Stimulated activated CD8-positive, alpha-beta memory T cell treated with anti-CD3 and anti-CD28 coated beads, Interleukin-7, amount 100 ng/mL, for 48 hours (primary cell): ENCODE results near the gene FRMD6.
"Not testable (repeated sequence)": the region's sequence is repeated elsewhere in the genome, so short reads cannot be mapped to it uniquely, and the experiment has no call there.

Experiments
- DNase-seq, 2 donors: peaks; one replicate each; pipeline ENCODE4 v3.0.0-alpha.2; 2020; ENCODE audit warnings: low read depth in 1 of 2; ENCODE audit errors: extremely low read depth in 1 of 2

The FRMD6 gene

DNA sequence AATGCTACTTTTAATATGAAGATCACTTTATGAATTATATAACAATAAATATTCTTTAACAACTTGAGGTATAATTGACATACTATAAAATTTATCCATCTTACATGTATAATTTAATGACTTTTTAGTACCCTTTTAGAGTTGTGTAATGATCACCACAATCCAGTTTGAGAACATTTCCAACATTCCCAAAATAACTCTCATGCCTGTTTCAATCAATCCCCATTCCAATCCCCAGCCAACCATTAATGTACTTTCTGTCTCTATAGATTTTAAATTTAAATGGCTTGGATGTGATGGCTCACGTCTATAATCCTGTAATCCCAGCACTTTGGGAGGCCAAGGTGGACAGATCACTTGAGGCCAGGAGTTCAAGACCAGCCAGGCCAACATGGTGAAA lies 23.5 kb upstream of the FRMD6 start:
- DNase-seq = no peak

DNA sequence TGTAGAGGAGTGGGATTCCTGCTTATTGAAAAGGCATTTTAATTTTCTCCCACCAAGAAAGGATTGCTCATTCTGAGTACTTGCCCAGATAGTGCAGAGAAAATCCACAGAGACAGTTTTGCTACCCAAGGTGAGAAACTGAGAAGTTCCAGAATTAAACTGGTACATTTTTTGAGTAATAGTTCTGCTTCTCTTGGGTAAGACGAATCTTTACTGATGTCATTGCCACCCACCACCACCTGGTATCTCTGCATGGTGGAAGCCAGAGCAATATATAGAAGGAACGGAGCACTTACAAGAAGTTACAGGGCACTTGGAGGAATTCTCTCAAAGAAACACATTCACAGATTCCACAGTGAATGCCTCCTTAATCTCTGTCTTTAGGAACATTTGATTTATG lies 20.7 kb upstream of the FRMD6 start:
- no peak for DNase-seq

DNA sequence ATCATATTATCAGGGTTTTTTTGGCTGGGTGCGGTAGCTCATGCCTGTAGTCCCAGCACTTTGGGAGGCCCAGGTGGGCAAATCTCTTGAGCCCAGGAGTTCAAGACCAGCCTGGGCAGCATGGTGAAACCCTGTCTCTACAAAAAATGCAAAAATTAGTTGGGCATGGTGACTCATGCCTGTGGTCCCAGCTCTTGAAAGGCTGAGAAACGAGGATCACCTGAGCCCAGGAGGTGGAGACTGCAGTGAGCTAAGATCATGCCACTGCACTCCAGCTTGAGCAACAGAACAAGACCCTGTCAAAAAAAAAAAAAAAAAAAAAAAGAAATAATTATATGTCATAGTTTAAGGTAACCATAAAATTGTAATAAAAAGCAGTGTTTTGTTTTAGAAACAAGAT lies 18.4 kb upstream of the FRMD6 start:
- DNase-seq = not testable (repeated sequence)

DNA sequence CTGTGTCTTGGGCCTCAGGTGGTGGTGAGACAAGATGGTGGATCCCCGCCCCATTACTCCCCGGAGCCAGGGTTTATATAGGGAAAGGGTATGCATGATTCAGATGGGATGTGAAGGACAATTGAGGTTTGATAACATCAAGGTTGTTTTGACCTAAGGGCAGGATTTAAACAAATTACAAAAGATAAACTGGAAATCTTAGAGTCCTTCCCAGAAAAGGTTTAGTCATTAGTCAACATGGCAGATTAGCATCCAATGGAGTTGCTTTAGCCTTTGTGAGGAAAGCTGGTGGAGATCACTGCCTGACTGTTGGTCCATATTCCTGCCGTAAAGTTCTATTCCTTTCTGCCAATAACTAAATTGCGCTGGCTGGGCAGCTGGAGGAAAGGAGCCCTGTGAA lies 15.6 kb upstream of the FRMD6 start:
- DNase-seq = no peak

DNA sequence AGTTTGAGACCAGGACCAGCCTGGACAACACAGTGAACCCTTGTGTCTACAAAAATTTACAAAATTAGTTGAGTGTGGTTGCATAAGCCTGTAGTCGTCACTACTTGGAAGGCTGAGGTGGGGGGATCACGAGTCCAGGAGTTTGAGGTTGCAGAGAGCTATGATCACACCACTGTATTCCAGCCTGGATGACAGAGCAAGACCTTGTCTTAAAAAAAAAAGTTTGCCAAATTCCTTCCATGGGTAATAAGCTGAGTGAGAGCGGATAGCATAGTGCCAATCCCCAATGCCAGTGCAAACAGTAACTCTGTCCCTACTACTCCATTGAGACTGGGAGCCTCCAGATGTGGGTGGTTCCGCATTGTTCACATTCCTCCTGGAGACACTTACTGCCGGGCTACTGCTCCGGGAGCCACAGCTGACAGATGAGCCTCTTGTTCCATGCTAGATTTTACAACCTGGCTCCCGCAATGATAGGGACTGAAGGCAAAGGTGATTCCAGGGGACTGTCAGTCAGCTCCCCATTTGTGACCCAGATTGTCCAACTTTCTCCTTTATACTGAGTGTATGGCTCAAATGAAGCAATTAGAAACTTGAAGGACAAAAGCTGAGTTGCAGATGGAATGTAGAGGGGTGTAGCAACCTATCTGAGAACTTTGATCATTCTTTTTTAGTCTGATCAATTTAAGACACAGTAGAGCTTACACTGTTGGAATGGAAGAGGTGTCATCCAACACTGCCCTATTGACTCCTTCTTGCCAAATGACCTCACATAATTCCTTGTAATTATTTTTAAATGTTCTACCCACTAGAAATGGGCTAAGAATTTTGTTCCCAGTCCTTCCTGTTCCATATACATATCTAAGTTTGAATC lies 13.4 kb upstream of the FRMD6 start:
- DNase-seq = no peak

DNA sequence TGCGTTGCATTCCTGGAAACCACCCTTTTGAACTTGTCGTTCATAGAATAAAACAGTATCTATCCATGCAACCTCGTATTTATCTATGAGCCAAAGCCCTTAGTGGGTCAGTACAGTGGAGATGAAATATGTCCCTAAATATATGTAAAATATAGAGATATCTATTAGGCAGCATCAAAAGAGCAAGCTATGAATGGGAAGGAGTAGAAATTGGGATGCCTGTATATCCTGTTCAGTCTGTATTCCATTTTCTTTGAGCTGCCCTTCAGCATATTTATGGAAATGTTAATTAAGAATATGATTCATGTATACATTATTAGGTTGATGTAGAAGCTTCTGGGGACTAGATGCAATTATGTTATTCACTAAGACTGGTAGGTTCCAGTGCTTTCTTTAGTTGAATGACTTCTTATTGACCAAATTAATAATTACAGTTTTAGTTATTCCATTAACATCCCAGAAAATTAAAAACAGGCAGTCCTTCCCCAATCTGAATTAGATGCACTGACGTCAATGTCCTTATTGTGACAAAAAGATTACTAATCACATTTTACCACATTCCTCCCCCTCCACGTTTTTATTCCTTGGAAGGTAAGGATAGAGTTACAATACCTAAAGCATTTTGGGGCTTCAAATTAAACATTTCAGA lies 11.9 kb upstream of the FRMD6 start:
- DNase-seq = no peak

DNA sequence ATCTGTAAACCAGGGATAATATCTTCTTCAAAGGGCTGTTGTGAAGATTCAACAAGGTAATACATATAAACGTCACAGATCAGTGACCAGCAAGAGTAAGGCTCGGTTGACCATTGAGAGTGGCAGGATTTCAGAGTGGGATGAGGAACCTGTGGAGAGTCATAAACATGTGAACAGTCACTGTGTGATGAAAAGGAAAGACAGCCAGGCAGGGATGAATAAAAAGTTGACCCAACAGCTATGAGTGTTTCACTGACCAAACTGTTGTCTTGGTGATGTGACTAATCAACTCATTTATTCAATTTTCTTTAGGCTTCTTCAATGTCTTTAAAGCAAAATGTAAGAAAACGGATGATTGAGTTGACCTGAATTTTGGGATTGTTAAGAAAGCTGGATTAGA lies 8.6 kb upstream of the FRMD6 start:
- no peak for DNase-seq

DNA sequence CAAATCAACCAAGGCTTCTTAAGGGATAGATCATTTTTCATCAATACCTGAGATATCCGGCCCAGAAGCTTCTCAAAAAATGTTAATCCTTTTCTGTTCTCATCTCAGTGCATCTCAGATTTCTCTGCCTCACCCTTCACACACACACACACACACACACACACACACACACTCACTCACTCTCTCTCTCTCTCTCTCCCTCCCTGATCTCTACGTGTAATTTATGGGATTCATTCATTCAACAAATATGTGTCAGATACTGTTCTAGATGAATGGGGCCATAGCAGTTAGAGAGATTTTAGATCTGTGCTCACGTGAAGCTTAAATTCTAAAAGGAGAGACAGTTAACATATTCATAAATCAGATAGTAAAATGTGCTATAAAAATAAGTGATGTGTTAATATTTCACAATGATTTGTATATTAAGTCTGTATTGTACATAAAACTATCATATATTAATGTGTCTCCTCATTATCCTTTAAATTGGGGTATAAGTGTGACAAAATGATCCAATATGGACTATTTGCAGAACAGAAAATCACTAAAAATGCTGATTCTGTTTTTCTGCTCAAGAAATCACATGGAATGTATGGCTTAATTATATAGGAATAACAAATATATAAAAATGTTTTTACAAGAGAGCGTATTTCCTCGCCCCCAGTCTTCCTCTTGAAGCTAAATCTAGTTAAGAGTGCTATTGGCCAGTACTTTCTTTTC lies 7.3 kb upstream of the FRMD6 start:
- no peak for DNase-seq

DNA sequence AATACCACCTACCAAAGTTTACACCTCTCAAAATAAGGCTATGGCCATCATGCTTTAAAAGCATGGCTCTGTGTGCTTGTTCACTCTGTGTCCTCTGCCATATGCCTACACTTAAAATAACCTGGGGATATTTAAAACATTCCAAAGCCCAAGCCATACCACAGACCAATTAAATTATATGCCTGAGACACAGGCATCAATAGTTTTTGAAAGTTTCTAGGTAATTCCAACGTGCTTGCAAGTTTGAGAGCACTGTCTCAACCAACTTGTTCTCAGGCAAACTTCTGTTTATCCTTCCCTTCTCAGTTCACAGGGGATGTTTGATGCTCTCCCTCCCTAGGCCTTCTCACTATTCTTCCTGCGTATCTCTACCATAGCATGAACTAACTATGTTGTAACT lies 3.4 kb upstream of the FRMD6 start:
- no peak for DNase-seq

DNA sequence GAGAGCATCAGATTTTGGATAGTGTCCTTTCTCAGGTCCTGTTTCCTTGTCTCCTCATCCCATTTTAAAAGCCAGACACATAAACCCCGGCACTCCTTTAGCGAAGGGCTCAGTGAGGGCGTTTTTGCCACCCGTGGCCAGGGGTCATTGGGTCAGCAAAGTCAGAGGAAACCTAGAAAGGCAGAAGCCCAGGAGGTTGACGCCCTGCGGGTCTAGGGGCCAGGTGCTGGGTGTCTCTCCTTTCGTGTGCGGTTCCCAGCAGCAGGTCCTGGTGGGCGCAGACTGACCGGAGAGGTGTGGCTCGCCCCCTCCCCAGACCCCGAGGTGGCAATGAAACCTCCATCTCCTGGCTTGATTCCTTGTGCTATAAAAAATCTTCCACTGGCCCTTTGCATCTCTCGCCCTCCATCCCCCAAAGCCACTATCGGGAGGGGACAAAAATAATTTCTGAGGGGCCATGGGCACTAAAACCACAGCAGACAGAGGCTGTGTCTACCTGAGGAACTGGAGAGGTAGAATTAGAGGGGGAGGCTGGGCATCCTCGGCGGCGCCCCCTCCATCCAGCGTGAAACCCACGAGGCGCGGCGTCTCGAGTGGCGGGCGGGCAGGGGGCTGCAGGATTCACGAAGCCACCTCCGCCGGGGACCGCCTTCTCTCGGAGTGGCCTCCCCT lies 858 bp upstream of the FRMD6 start:
- DNase-seq = no peak

DNA sequence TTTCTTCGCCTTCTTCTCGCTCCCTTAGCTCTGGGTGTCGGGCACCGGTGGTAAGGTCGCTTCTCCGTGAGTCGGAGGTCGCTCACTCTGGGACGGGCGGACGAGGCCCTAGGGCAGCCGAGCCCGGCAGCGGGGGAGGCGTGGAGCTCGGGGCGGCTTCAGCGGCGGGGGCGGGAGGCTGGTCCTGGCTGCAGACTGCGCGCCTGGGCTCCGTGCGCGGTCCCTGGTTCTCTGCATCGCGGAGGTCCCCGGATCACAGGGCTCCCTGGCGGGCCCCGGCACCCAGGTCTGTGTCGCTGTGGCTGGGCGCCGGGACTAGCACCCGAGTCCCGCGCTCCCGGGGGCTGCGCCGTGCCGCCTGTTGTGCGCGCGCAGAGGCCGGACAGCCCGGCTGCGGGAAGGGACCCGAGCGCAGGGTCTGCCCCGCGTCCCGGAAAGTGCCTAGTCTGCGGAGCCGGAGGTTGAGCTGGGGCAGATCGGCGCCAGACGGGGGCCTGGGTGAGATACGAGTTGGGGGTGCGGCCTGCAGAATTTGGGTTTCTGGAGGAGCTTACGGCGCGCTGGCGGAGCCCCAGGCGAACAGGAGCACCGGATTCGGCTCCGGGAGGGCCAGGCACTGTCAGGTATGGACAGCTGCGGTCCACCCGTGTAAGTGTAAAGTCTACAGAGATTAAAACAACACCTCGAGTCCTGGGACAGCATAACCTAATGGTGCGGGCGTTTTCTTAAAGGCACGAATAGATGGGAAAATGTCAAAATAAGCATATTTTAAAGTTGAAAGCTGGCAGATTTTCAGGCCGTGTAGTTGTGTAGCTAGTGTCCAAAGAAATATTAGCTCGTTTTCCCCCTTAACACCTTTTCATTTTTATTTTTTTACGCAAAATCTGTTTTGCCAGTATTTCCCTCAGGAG lies 713 bp downstream of the FRMD6 start:
- peak in 1 of 2 donors; percentile 19 for DNase-seq

DNA sequence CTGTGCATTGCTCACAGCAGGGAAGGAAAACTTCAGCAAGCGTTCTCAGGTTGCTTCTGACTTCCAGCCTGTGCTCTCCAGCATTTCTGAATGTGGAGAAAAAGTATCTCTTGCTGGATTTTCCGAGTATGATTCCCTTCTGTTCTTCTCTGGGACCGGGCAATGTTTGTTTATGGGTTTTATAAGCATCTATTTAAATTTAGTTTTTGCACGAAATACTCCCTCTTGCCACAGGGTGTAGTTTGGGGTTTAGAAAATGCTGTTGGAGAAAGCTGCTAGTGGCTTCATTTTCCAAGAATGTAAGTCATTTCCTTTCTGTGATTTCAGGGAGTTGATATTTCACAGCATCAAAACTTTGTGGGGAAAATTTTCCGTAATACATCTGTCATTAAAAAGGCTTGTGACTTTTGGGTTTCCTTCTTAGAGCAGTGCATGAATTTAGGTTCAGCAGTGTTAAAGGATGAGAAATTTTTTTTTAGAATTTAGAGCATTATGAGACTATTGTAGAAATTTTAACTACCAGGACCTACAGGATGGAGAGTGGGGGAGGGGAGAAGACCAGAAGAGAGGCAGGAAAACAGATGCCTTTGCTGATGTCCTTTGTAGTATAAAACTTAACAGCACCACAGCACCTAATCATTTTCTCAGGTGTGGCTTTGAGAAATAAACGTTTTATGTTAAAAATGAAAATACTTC lies 1.5 kb downstream of the FRMD6 start:
- no peak for DNase-seq

DNA sequence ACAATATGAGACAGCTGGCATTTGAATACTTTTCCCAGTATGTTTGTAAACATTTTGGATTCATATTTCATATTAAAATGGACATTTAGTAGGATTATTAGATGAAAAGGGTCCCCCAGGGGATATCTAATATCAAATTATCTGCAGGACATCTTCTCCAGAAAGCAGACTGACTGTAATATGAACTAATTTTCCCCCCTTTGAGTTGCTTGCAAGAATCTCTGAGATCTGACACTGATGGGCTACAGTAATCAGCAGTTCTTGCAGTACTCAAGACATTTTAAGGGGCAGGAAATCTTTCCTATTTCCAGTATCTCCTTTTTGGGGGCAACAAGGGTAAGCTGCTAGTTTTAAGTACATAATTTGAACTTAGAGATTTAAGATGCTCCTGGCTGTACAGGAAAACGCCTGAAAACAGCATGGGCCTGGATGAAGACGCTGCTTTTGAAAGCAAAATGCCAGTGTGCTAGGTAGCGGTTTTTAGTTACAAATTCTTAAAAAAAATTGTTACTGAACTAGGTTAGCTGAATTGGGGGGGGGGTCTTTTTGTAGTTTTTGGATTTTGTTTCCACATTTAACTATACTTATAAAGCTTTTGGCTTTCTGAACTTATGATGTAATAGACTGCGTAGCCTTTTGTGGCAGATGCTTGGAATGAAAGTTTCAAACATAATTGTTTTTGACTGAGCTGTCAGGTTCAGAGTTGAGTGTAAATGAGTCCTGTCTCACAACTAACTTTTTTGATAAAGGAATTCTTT lies 2.2 kb downstream of the FRMD6 start:
- DNase-seq = no peak

DNA sequence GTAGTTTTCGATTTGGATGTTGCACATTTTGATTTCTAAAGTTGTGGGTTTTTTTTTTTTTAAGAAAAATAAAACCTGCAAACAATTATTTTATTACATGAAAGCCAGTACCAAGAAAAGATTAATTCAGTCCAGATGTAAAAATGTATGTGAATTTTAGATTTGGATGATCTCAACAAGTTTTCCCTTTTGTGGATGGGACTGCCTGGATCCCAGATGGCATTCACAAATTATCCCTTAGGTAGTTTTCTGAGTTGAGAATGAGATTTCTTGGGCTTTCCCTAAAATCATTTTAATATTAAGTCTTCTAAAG lies 2.8 kb downstream of the FRMD6 start:
- DNase-seq = no peak

DNA sequence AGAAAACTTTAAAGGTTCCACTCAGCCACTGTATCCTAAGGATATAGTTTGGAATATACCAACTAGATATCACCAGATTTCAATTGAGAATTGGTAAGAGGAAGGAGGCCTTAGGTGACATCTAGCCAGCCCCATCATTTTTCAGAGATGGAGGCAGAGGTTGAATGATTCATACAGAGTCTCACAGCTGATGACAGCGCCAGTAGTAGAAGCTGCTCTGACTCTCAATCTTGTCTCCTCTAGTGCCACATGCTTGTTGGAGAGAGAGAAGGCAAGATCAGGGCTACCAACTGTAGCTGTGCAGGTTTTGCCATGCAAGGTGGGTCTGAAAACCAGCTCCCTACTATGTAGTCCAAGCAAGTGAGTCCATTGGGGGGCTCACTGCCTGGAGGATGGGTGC lies 6.1 kb downstream of the FRMD6 start:
- no peak for DNase-seq

DNA sequence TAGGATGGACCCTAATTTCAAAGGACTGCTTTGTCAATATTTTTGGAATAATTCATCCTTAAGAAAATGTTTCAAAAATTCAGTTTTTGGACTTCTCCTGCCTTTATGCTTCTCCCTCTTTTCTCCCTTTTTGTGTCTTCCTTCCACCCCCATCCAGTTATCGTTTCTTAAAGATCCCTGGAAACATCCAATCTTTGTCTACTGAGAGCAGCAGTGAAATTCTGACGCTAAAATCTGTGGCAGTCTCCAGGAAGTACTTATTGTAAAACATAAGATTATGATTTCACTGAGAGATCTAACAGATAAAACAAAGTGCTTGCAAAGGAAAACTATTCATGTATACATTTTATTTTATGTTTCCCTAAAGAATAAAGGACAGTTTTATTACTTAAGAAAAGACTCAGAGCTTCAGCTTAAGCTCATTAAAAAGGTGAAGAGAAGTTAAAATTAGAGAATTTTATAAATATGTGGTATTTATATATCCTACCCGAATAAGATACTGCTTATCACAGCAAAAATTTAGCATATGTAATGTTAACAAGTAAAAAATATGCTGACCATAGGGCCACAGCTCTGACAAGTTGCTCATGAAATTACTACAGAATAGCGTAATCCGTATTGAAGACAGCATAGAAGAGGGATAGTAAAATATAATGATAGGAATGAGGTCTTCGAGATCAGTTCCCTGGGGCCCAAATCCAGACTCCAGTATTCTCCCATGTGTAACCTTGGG lies 6.9 kb downstream of the FRMD6 start:
- no peak for DNase-seq

DNA sequence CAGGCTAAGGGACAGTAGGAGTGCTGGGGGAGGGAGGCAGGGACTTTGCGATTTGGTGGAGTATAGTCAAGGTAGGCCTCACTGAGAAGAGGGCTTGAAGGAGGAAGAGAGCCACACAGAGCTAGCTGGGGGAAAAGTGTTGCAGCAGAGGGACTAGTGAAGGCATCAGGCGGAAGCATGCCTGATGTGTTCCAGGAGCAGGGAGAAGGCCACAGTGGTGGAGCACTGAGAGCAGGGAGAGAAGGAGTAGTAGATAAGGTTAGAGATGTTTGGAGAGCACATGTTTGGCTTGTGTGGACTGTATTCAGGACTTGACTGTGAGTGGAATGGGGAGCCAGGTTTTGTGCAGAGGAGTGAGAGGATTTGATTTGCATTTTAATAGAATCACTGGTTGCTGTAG lies 9.0 kb downstream of the FRMD6 start:
- no peak for DNase-seq

DNA sequence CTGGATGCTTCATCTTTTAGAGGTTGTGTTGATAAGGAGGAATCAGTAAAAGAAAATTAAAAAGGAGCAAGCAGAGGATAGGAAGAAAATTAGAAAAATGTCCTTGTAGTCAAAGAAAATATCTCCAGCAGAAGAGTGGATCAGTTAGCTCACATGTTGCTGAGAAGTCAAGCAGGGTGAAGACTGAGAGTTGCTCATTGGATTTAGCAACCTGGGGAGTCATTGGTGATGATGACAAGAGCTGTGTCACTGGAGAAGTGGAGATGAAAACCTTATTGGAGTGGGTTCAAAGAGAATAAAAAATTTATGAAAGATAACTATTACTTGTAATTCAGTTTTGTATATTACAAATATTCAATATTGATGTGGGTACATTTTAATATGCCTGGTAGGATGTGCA lies 9.8 kb downstream of the FRMD6 start:
- DNase-seq = no peak
